Right atrium auricular region (tissue), 2 donors: Measurements from ENCODE around the gene AP2A2. TPM values are rescaled to one million over a fixed set of nuclear protein-coding genes. Genes with fewer than 3 reads are reported as not detected.

ENCODE experiments used
- DNase-seq: peaks from one replicate; pipeline ENCODE4 v3.0.0-alpha.2; 2019; ENCODE audit warnings: low spot score
- H3K27ac ChIP-seq, 2 donors: fragments of 200-600 bp; sonication (generic); 1 replicate in 1 of 2; 2 replicates in 1 of 2; pipeline ENCODE4 v1.5.1; 2016 to 2019
- H3K27me3 ChIP-seq, 2 donors: fragments of 200-600 bp; sonication (generic); one replicate each; pipeline versions ENCODE4 v1.5.1 to v1.6.0; 2017 to 2019
- H3K36me3 ChIP-seq: fragments of 200-600 bp; sonication (generic); one replicate; pipeline ENCODE4 v1.5.1; 2016
- H3K4me1 ChIP-seq, 2 donors: fragments of 200-600 bp; sonication (generic); one replicate each; pipeline versions ENCODE4 v1.5.1 to v1.6.0; 2017 to 2019
- H3K4me3 ChIP-seq, 2 donors: fragments of 200-600 bp; sonication (generic); 1 replicate in 1 of 2; 2 replicates in 1 of 2; pipeline ENCODE4 v1.5.1; 2017 to 2019; ENCODE audit warnings: mild to moderate bottlenecking in 1 of 2, moderate library complexity in 1 of 2
- H3K9me3 ChIP-seq, 2 donors: fragments of 200-600 bp; sonication (generic); one replicate each; pipeline ENCODE4 v1.5.1; 2019
- CTCF ChIP-seq, 2 donors: fragments of 200-600 bp; sonication (generic); IDR thresholded peaks; one replicate each; pipeline ENCODE4 v1.5.1; 2019; ENCODE audit warnings: antibody characterized with exemption in 2 of 2
- total RNA-seq, 2 donors: library from RNA; depleted of rRNA; stranded (reverse); fragments of >200 nt; gene quantifications; one replicate each; pipeline ENCODE4 v1.1.0, GENCODE V29; 2016

AP2A2 gene
- total RNA-seq, 2 donors from 2014 or later = 28.8 to 41.7 TPM

- no peaks in the 10 kb centered on the region for H3K4me1 ChIP-seq
- H3K9me3 ChIP-seq = no peaks in the 10 kb centered on the region
- H3K4me3 ChIP-seq = no peak overlapping the region
- no peak for DNase-seq
- H3K27ac ChIP-seq = no peak overlapping the region
- no peak for TF ChIP-seq CTCF (IDR thresholded peaks at IDR 0.05)
- no peaks in the 10 kb centered on the region for H3K36me3 ChIP-seq
- H3K27me3 ChIP-seq = no peaks in the 10 kb centered on the region
These were observed 102.5 kb downstream of the AP2A2 start for GRCh38 chr11:1028291-1028540.

- Histone ChIP-seq H3K36me3 (no peaks in the 10 kb centered on the region), H3K27me3 (no peaks in the 10 kb centered on the region), H3K9me3 (no peaks in the 10 kb centered on the region), H3K4me1 (no peaks in the 10 kb centered on the region), H3K4me3 (no peak overlapping the region), H3K27ac (no peak overlapping the region)
- DNase-seq = no peak
- TF ChIP-seq CTCF (IDR thresholded peaks at IDR 0.05) = no peak
These were observed 102.9 kb downstream of the AP2A2 start for GRCh38 chr11:1028616-1029015.

- Histone ChIP-seq H3K4me3 (no peak overlapping the region), H3K9me3 (no peaks in the 10 kb centered on the region), H3K4me1 (no peaks in the 10 kb centered on the region), H3K27ac (no peak overlapping the region), H3K27me3 (no peaks in the 10 kb centered on the region), H3K36me3 (no peaks in the 10 kb centered on the region)
- no peak for DNase-seq
- no peak for TF ChIP-seq CTCF (IDR thresholded peaks at IDR 0.05)
These were observed 103.4 kb downstream of the AP2A2 start for GRCh38 chr11:1029051-1029450.

DNA sequence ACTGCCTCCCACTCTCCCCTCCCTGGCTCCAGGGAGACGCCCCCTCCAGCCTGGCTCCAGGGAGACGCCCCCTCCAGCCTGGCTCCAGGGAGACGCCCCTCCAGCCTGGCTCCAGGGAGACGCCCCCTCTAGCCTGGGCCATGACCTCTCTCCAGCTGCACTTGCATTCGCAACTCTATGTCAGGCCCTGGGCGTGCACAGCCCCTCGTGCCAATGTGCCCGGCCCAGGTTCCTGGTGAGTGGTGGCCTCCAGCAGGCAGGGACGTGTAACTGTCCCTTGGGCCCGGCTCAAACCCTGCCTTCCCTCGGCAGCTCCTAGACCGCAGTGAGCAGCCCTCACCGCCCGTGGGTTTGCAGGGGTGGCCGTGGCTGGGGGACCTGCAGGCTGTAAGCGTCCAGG lies 104.0 kb downstream of the AP2A2 start:
- Histone ChIP-seq H3K4me1 (no peaks in the 10 kb centered on the region), H3K27me3 (no peaks in the 10 kb centered on the region), H3K27ac (no peak overlapping the region), H3K9me3 (no peaks in the 10 kb centered on the region), H3K36me3 (no peaks in the 10 kb centered on the region), H3K4me3 (no peak overlapping the region)
- no peak for DNase-seq
- no peak for TF ChIP-seq CTCF (IDR thresholded peaks at IDR 0.05)

GRCh38 chr11:1030086-1030485 lies 104.4 kb downstream of the AP2A2 start:
- no peaks in the 10 kb centered on the region for H3K36me3 ChIP-seq
- H3K4me1 ChIP-seq = no peaks in the 10 kb centered on the region
- no peak for TF ChIP-seq CTCF (IDR thresholded peaks at IDR 0.05)
- no peak overlapping the region for H3K27ac ChIP-seq
- no peaks in the 10 kb centered on the region for H3K27me3 ChIP-seq
- no peaks in the 10 kb centered on the region for H3K9me3 ChIP-seq
- no peak for DNase-seq
- no peak overlapping the region for H3K4me3 ChIP-seq

GRCh38 chr11:1030556-1030955 lies 104.9 kb downstream of the AP2A2 start:
- Histone ChIP-seq H3K4me1 (no peaks in the 10 kb centered on the region), H3K9me3 (no peaks in the 10 kb centered on the region), H3K36me3 (no peaks in the 10 kb centered on the region), H3K4me3 (no peak overlapping the region), H3K27me3 (no peaks in the 10 kb centered on the region), H3K27ac (no peak overlapping the region)
- DNase-seq = no peak
- no peak for TF ChIP-seq CTCF (IDR thresholded peaks at IDR 0.05)
